D721Med (cell line): ENCODE measurements around the gene OR2M4.
"Not testable (repeated sequence)": the region's sequence is repeated elsewhere in the genome, so short reads cannot be mapped to it uniquely, and the experiment has no call there.

Experiments used
- DNase-seq: peaks from one replicate; pipeline ENCODE4 v3.0.0; 2011; ENCODE audit warnings: low spot score; ENCODE audit not compliant: insufficient read length
- FAIRE-seq: peaks from 2 replicates; lab custom pipeline; 2011; peaks lifted over from hg19 to GRCh38; lab: Jason Lieb, UNC
- CTCF ChIP-seq: IDR thresholded peaks from 2 replicates; pipeline ENCODE4 v1.5.1; 2012; ENCODE audit warnings: mild to moderate bottlenecking, control low read depth; ENCODE audit not compliant: insufficient read depth; ENCODE audit errors: missing control alignments

OR2M4 gene

GRCh38 chr1:248225537-248225936, 5.7 kb upstream of the OR2M4 start:
- FAIRE-seq (no peak), DNase-seq (no peak)
- no peak for TF ChIP-seq CTCF

DNA sequence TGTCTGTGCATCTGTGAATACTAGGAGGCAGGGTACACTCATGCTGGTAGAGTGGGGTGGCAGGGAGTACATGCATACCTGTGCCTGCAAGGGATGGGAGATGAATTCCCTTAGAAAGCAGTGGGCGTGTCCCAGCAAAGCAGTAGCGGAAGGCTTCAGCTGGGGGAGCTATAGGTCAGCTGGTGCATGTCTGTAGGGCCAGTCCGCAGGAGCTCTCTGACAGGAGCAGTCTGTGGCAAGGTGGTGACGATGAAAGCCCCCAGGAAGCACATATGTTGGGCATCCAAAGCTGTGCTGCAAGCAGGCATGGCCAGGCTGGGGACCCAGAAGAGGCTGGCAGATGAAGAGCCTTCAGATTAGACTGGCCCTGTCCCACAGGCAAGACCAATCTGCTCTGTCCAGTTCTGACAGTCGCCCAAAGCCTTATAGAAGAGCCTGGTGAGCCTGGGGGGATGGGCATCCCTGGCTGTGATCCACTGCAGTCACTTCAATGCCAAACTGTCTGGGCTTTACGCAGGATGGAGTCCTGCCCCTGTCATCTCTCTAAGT, 1.8 kb upstream of the OR2M4 start:
- no peak for DNase-seq
- no peak for TF ChIP-seq CTCF
- FAIRE-seq = no peak

DNA sequence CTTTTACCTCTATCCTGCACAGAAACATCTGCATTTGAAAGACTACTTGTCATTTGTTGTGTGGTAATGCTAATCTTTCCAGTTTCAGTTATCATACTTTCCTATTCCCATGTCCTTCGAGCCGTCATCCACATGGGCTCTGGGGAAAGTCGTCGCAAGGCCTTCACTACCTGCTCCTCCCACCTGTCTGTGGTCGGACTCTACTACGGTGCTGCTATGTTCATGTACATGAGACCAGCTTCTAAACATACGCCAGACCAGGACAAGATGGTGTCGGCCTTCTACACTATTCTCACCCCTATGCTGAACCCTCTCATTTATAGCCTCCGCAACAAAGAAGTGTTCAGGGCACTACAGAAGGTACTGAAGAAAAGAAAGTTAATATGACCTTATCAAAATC, 8.3 kb downstream of the OR2M4 start:
- no peak for FAIRE-seq
- no peak for TF ChIP-seq CTCF
- DNase-seq = no peak

DNA sequence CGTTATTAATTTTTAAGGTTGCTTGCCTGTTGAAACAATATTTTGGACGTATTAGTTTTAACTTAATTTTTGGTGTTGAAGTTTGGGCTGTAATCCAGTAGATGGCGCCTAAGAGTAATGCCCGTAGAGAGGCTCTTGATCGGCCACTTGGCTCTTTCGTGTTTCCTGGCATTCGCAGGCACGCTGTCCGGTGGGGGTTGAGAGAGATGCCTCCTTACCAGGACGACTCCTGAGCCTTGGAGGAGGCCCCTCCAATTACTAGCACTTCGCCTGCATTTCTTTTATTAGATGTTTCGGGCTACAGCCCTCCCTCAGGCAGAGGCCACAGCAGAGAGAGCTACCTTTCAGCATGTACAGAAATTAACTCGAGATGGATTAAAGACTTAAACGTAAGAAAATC, 12.0 kb downstream of the OR2M4 start:
- peak; percentile 89 for TF ChIP-seq CTCF
- FAIRE-seq = no peak
- DNase-seq = no peak

GRCh38 chr1:248259309-248259708, 28.1 kb downstream of the OR2M4 start:
- DNase-seq, FAIRE-seq: not testable (repeated sequence)

DNA sequence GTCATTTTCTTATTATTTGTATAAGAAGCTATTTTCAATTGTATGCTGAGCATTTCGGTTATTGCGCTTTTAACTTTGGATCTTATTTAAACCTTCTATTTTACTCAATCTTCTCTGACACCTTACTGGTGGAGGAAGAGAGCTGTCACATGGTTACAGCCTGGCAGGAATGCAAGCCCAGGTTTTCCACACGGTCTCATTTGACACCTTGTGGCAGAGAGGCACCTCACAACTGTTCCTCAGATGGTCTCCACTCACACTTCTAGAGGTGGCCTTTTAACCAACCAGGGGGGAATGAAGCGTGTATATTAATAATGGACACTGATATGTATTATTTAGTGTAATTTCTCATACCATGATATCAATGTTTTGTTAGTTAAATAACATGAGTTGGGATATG, 37.0 kb downstream of the OR2M4 start:
- no peak for DNase-seq
- FAIRE-seq = no peak
- TF ChIP-seq CTCF = no peak

DNA sequence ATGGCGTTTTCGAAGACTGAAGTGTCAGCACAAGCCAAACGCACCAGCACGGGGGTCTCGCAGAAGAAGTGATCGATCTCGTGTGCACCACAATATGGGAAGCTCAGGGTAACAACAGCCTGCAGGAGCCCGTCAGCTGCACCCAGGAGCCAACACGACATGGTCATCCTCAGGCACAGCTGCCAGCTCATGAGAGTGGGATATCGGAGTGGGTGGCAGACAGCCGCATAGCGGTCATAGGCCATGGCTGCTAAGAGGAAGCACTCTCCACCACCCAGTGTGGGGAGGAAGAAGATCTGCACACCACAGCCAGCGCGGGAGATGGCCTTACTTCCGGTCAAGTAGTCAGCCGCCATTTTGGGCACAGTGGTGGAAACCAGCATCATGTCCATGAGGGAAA, 42.0 kb downstream of the OR2M4 start:
- not testable (repeated sequence) for DNase-seq, FAIRE-seq

DNA sequence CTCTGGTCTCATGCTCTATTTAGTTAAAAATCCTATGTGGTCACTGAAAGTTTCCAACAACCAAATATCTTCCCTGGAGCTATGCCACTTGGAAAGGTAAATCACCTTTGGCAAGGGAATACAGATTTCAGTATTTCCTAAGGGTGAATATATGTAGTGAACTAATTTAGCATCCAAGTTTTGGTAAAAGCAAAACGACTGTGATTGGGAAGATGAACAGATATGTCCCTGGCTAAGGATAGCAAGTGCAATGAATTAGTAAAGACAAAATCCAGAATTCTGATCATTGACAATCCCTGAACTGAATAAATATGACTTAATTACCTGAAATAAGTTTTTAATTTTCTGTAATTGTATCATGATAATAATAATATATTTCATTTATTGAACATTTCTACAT, 46.7 kb downstream of the OR2M4 start, which contains the start of gene OR2T33:
Gene OR2T33, minus strand, starts transcription at position 101 of the 400 bp plus-strand sequence. CDS start 4,162 bp downstream, outside the sequence.
- FAIRE-seq (no peak), DNase-seq (no peak)
- no peak for TF ChIP-seq CTCF
